Neural cell (in vitro differentiated cells): Measurements from ENCODE around the gene PHB1.

Experiments used
- CTCF ChIP-seq: fragments of 450-650 bp; IDR thresholded peaks from 2 replicates; pipeline ENCODE4 v1.5.1; 2014; ENCODE audit warnings: antibody characterized with exemption, mild to moderate bottlenecking, moderate library complexity; ENCODE audit not compliant: poor library complexity, severe bottlenecking
- EP300 ChIP-seq: fragments of 450-650 bp; conservative IDR thresholded peaks from 2 replicates; pipeline ENCODE4 v1.6.1; 2014; ENCODE audit warnings: antibody characterized with exemption, mild to moderate bottlenecking, moderate library complexity; ENCODE audit not compliant: poor library complexity, severe bottlenecking
- EZH2 ChIP-seq: fragments of 200-600, 300-800 bp; shearing (Covaris generic), sonication (generic); IDR thresholded peaks from 2 replicates; pipeline ENCODE4 v1.6.1; 2014; ENCODE audit warnings: antibody characterized with exemption, low read length, borderline replicate concordance, mild to moderate bottlenecking; ENCODE audit not compliant: insufficient read depth, poor library complexity, severe bottlenecking
- MXI1 ChIP-seq: fragments of 450-650 bp; conservative IDR thresholded peaks from 2 replicates; pipeline ENCODE4 v1.6.1; 2014; ENCODE audit warnings: antibody characterized with exemption, mild to moderate bottlenecking; ENCODE audit not compliant: poor library complexity, severe bottlenecking
- POLR2AphosphoS5 ChIP-seq: IDR thresholded peaks from 2 replicates; pipeline ENCODE4 v1.6.1; 2012
- RAD21 ChIP-seq: fragments of 450-650 bp; conservative IDR thresholded peaks from 2 replicates; pipeline ENCODE4 v1.6.1; 2014; ENCODE audit warnings: antibody characterized with exemption, mild to moderate bottlenecking, moderate library complexity
- REST ChIP-seq: IDR thresholded peaks from 2 replicates; pipeline ENCODE4 v1.6.1; 2012; ENCODE audit warnings: borderline replicate concordance
- SMC3 ChIP-seq: fragments of 450-650 bp; conservative IDR thresholded peaks from 2 replicates; pipeline ENCODE4 v1.6.1; 2014; ENCODE audit warnings: antibody characterized with exemption, mild to moderate bottlenecking, moderate library complexity; ENCODE audit not compliant: poor library complexity
- TAF1 ChIP-seq: IDR thresholded peaks from 2 replicates; pipeline ENCODE4 v1.6.1; 2012; ENCODE audit warnings: low read depth

- TF ChIP-seq CTCF: no peak
- no peak for TF ChIP-seq EP300
- no peak for TF ChIP-seq TAF1
- no peak for TF ChIP-seq REST
- no peak for TF ChIP-seq EZH2
- TF ChIP-seq POLR2AphosphoS5: no peak
- TF ChIP-seq SMC3: no peak
- TF ChIP-seq MXI1: no peak
- no peak for TF ChIP-seq RAD21
These were observed 10.3 kb upstream of the PHB1 start for GRCh38 chr17:49425004-49425286.
